HCT116 (cell line): ENCODE measurements around the gene ACACB.

ENCODE experiments used
- EGR1 ChIP-seq: IDR thresholded peaks from 2 replicates; pipeline ENCODE4 v1.6.1; 2012; ENCODE audit warnings: low read depth
- EZH2phosphoT487 ChIP-seq: fragments of 200-600 bp; IDR thresholded peaks from 2 replicates; pipeline ENCODE4 v1.6.1; 2018; ENCODE audit warnings: antibody characterized with exemption, borderline replicate concordance
- POLR2A ChIP-seq: IDR thresholded peaks from 2 replicates; pipeline ENCODE4 v1.7.0; 2011; ENCODE audit warnings: borderline replicate concordance; ENCODE audit not compliant: insufficient read depth, insufficient read length; ENCODE audit errors: extremely low read depth
- POLR2AphosphoS5 ChIP-seq: IDR thresholded peaks from 2 replicates; pipeline ENCODE4 v1.6.1; 2011; ENCODE audit warnings: mild to moderate bottlenecking, low read depth, low read length, moderate library complexity
- SIN3A ChIP-seq: IDR thresholded peaks from 2 replicates; pipeline ENCODE4 v1.6.1; 2012; ENCODE audit warnings: low read depth
- SP1 ChIP-seq: IDR thresholded peaks from 2 replicates; pipeline ENCODE4 v1.6.1; 2012; ENCODE audit warnings: low read depth
- SRF ChIP-seq: IDR thresholded peaks from 2 replicates; pipeline ENCODE4 v1.6.1; 2012; ENCODE audit warnings: low read depth
- YY1 ChIP-seq: IDR thresholded peaks from 2 replicates; pipeline ENCODE4 v1.6.1; 2011; ENCODE audit warnings: low read length, low read depth, moderate library complexity, mild to moderate bottlenecking; ENCODE audit not compliant: insufficient replicate concordance; ENCODE audit errors: extremely low read depth
- TF ChIP-seq, protein P1 (sequence below), 3 experiments: fragments of 200-600 bp in 1 of 3; sonication (generic) in 1 of 3; IDR thresholded peaks in 2 of 3; conservative IDR thresholded peaks in 1 of 3; 2 replicates each; pipeline ENCODE4 v1.5.1; 2012 to 2017; ENCODE audit warnings: low read depth in 2 of 3, low read length in 2 of 3, antibody characterized with exemption in 1 of 3, borderline replicate concordance in 1 of 3, control low read depth in 1 of 3, mild to moderate bottlenecking in 1 of 3, mixed read lengths in 1 of 3, mixed run types in 1 of 3, moderate library complexity in 1 of 3; ENCODE audit not compliant: insufficient read depth in 1 of 3
- TF ChIP-seq, protein P2 (sequence below): IDR thresholded peaks from 2 replicates; pipeline ENCODE4 v1.6.1; 2012
- TF ChIP-seq, protein P3 (sequence below): IDR thresholded peaks from 2 replicates; pipeline ENCODE4 v1.6.1; 2012

DNA sequence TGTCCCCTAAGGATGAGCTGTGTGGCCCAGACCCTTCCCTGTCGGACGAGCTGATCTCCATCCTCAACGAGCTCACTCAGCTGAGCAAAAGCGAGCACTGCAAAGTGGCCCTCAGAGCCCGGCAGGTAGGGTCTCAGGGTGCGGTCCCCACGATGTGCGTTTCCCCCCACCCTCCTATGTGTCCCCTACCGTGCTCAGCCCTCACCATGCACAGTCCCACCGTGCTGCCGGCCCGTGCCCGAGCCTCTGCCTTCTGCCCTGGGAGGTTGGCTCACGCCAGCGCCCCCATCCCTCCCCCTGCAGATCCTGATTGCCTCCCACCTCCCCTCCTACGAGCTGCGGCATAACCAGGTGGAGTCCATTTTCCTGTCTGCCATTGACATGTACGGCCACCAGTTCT lies 106.1 kb downstream of the ACACB start:
- TF ChIP-seq, protein P1, sequence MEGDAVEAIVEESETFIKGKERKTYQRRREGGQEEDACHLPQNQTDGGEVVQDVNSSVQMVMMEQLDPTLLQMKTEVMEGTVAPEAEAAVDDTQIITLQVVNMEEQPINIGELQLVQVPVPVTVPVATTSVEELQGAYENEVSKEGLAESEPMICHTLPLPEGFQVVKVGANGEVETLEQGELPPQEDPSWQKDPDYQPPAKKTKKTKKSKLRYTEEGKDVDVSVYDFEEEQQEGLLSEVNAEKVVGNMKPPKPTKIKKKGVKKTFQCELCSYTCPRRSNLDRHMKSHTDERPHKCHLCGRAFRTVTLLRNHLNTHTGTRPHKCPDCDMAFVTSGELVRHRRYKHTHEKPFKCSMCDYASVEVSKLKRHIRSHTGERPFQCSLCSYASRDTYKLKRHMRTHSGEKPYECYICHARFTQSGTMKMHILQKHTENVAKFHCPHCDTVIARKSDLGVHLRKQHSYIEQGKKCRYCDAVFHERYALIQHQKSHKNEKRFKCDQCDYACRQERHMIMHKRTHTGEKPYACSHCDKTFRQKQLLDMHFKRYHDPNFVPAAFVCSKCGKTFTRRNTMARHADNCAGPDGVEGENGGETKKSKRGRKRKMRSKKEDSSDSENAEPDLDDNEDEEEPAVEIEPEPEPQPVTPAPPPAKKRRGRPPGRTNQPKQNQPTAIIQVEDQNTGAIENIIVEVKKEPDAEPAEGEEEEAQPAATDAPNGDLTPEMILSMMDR (IDR thresholded peaks at IDR 0.05 in 2 of 3, conservative IDR thresholded peaks at IDR 0.05 in 1 of 3; ENCODE audit: borderline replicate concordance in 1 of 3, insufficient read depth in 1 of 3, low read depth in 2 of 3, low read length in 2 of 3): no peak
- no peak for TF ChIP-seq SIN3A
- TF ChIP-seq SRF: no peak
- no peak for TF ChIP-seq YY1
- TF ChIP-seq, protein P2, sequence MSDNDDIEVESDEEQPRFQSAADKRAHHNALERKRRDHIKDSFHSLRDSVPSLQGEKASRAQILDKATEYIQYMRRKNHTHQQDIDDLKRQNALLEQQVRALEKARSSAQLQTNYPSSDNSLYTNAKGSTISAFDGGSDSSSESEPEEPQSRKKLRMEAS: no peak
- no peak for TF ChIP-seq POLR2A
- TF ChIP-seq EZH2phosphoT487: no peak
- TF ChIP-seq POLR2AphosphoS5: no peak
- TF ChIP-seq, protein P3, sequence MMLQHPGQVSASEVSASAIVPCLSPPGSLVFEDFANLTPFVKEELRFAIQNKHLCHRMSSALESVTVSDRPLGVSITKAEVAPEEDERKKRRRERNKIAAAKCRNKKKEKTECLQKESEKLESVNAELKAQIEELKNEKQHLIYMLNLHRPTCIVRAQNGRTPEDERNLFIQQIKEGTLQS: no peak
- no peak for TF ChIP-seq EGR1
- TF ChIP-seq SP1: no peak
